GM21528 (cell line): ENCODE data around the gene LYST.

ENCODE experiments used
- ATAC-seq: cut with Tn5 transposase; IDR thresholded peaks from one replicate; pipeline ENCODE4 v1.9.1; 2021; ENCODE audit warnings: mild to moderate bottlenecking, moderate library complexity; ENCODE audit not compliant: unreplicated experiment, low FRiP score

Gene LYST

DNA sequence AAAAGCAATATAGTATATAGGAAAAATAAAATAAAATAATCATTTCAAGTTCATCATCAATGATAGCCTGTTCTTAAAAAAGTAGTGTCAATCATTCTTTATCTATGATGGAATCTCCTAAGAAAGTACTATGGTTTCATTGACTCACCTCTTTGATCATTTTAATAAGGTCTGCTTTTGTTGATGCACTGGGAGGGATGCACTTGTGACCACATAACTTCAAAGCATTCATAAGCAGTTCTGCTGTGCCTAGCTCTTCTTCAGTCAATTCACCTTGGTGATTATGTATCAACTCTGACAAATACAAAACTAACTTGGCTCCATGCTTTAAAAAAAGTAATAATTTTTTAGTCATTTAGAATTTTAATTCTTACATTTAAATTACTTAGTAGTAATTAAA lies 132.4 kb downstream of the LYST start:
- ATAC-seq, result no peak

DNA sequence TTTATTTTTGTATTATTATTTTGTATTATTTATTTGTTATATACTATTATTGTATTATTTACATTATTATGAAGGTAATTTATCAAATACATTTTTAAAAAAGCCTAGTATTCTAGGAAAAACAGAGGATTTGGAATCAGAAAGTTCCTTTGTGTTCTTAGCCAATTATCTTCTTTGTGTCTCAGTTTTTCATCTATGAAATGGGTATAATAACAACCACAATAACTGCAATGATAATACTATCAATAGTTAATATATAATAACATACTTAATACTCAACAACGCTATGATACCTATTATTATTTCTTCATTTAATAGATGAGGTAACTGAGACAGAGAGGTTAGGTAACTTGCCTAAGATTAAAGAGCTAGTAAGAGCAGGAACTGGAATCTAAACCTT lies 136.7 kb downstream of the LYST start:
- no peak for ATAC-seq

GRCh38 chr1:235726557-235726956 lies 140.1 kb downstream of the LYST start:
- no peak for ATAC-seq

GRCh38 chr1:235725434-235725833 lies 141.3 kb downstream of the LYST start:
- no peak for ATAC-seq

GRCh38 chr1:235724730-235725129 lies 142.0 kb downstream of the LYST start:
- no peak for ATAC-seq

- no peak for ATAC-seq
Observed at GRCh38 chr1:235722858-235723257, 143.8 kb downstream of the LYST start.

DNA sequence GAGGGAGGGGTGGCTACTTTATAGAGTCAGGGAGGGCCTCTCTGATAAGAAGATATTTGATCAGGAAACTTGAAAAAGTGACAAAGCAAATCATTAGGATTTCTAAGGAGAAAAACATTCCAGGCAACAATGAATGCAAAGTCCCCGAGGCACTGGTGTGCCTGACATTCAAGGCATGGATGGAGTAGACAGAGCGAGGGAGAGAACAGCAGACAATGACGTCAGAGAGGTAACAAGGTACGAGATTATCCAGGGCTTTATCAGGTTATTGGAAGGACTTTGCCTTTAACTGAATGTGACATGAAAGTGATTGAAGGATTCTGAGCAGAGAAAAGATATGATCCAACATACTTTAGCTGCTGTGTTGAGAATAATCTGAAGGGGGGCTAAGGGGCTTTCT lies 144.7 kb downstream of the LYST start:
- no peak for ATAC-seq

GRCh38 chr1:235720544-235720943 lies 146.2 kb downstream of the LYST start:
- ATAC-seq, result no peak

GRCh38 chr1:235714205-235714897 lies 152.4 kb downstream of the LYST start:
- no peak for ATAC-seq

GRCh38 chr1:235712812-235713211 lies 153.9 kb downstream of the LYST start:
- no peak for ATAC-seq

DNA sequence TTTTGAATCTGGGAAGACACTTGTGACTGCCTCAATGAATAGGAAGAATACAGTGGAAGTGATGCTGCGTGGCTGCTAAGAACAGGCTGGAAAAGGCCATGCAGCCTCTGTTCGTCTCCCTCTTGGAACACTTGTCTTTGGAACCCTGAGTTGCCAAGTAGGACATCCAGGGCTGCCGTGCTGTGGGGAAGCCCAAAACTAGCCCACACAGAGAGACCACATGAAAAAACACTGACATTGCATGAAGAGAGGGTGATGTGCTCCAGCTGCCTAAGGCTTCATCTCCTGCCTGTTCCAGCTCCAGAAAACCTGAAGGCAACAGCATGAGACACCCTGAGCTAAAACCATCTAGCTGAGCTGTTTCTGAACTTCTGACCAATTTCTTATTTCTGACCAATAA lies 156.0 kb downstream of the LYST start:
- ATAC-seq, result no peak

DNA sequence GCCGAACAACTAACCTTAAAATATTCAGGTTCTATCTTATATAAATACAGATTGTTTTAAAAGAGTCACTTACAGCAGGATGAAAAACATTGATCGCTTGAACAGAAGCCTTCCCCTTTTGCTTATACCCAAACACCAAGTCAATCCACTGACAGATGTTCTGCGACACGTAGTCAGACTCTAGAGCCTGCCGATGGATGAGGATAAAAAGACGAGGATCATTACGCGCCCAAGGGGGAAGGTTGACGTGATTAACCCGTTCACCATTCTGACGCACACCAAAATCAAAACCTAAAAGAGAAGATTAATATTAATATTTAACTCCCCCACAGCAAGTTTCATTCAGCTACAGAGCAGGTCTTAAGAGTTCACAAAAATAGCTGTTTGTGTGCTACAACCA lies 157.7 kb downstream of the LYST start:
- ATAC-seq, result no peak

DNA sequence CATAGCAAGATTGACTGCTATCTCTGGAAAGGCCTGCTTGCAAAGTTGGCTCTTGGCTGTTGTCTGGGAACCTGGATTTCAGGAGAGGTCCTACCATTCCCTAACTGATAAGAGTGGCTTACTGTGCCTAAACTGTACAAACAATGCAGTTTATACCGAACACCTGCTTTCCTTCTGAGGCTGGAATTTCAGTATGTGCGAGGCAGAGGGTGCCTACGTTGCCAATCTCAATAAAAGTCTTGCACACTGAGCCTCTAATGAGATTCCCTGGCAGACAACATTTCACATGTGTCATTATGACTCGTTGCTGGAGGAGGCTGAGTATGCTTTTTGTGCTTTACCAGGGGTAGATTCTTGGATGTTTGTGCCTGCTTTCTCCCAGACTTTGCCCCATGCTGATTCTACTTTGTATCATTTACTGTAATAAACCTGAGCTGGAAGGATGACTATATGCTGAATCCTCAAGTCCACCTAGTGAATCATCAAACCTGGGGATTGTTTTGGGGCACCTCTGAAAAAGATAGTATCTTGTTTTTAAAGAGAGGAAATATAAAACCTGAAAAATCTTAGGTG lies 158.2 kb downstream of the LYST start:
- no peak for ATAC-seq

DNA sequence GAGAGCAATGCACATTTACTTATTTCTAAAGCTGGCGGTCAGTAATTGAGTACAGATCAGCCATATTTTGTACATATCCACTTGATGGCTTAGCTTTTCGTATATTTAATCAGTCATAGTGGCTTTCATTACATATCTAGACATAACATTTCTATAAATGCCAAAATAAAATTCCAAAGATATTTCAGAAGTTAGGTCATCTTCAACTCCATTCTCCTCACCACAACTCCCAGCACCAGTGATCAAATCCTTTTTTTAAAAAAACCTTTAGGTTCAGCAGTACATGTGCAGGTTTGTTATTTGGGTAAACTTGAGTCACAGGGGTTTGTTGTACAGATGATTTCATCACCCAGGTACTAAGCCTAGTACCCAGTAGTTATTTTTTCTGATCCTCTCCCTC lies 163.2 kb downstream of the LYST start:
- ATAC-seq, result no peak

GRCh38 chr1:235702412-235702811 lies 164.3 kb downstream of the LYST start:
- no peak for ATAC-seq

GRCh38 chr1:235697508-235697907 lies 169.2 kb downstream of the LYST start:
- no peak for ATAC-seq

DNA sequence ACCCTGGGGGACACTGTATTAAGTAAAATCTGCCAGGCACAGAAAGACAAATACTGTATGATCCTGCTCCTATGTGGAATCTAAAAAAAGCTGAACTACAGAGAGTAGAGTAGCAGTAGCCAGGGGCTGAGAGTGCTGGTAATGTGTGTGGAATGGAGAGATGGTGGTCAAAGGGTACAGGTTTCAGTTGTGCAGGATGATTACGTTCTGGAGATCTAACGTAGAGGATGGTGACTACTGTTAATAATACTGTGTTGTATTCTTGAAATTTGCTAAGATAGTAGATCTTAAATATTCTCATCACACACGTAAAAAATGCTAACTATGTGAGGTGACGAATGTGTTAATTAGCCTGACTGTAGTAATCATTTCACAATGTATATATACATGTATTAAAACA lies 177.3 kb downstream of the LYST start:
- ATAC-seq, result no peak

DNA sequence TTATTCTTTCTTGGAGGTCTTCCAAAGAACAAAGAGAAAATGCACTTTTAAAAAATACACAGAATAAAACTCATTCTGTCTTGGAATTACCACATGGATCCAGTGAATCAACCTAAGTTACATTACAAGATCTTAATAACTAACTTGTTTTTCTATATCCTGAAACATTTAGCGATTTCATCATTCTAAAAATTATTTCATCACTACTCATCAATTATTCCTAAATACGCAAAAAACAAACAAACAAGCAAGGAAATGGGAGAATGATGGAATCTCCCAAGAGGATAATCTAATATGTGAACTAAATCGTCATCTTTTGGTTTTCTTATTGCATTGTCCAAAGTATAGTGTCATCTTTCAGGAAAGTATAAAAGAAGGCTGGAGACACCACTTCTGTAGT lies 178.6 kb downstream of the LYST start:
- ATAC-seq, result no peak

GRCh38 chr1:235683653-235684052 lies 183.1 kb downstream of the LYST start:
- ATAC-seq, result no peak

- no peak for ATAC-seq
Observed at GRCh38 chr1:235682216-235682615, 184.5 kb downstream of the LYST start.

- no peak for ATAC-seq
Observed at GRCh38 chr1:235679644-235680043, 187.1 kb downstream of the LYST start.

- ATAC-seq, result no peak
Observed at GRCh38 chr1:235679005-235679404, 187.7 kb downstream of the LYST start.
